ENCODE results near the gene EDEM3.

- TF ChIP-seq CTCF (optimal IDR thresholded peaks at IDR 0.05 in 1 of 3, IDR thresholded peaks at IDR 0.05 in 1 of 3, conservative IDR thresholded peaks at IDR 0.05 in 1 of 3; ENCODE audit: extremely low read depth in 1 of 3, insufficient read depth in 2 of 3, low read length in 3 of 3) (no peak), EZH2 (IDR thresholded peaks at IDR 0.05; ENCODE audit: low read length) (no peak)
These were observed 112.8 kb downstream of the EDEM3 start for GRCh38 chr1:184641894-184642293.

Data from keratinocyte (primary cell).